Hematopoietic multipotent progenitor cell treated with erythropoietin and hydrocortisone succinate and interleukin-3 and kit ligand, for 17 days (in vitro differentiated cells): Measurements from ENCODE around the gene BMAL1.

Source experiments
- DNase-seq: peaks from one replicate; pipeline ENCODE4 v3.0.0-alpha.2; 2015; ENCODE audit warnings: low spot score

Gene BMAL1

DNA sequence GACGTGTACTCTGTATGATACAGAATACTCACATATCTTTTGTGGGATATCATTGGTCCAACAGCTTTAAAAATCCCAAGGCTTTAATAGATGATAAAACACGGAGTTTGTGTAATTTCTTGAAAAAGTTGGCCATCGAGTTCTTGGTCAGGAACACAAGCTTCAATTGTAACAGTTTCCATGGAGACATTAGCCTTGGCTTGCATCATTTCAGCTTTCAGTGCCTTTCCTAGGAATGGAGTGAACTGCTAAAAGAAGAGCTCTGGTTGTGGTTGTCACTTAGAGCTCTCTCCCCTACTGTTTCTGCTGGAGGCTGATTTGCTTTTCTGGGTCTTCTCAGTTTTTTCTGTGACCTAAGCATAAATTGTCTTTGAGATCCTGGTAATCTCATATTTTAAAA lies 14.2 kb downstream of the BMAL1 start:
- no peak for DNase-seq

- no peak for DNase-seq
These were observed 15.4 kb downstream of the BMAL1 start for GRCh38 chr11:13292970-13293369.

DNA sequence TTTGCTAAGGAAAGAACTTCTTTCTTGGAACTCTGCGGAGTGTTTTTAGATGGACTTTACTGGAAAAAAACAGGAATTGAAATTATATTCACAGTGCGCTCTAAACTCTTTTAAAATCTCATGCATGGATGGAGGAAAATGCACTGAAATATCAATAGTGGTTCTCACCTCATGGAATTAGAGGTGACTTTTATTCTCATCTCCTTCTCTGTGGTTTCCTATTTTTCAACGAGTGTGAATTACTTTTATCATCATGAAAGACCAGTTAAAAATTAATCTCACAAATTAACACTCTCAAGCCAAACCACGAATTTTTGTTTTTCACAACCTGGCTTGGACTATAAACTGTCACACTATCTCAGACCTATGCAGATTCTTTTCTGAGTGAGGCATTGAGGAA lies 16.6 kb downstream of the BMAL1 start:
- no peak for DNase-seq

DNA sequence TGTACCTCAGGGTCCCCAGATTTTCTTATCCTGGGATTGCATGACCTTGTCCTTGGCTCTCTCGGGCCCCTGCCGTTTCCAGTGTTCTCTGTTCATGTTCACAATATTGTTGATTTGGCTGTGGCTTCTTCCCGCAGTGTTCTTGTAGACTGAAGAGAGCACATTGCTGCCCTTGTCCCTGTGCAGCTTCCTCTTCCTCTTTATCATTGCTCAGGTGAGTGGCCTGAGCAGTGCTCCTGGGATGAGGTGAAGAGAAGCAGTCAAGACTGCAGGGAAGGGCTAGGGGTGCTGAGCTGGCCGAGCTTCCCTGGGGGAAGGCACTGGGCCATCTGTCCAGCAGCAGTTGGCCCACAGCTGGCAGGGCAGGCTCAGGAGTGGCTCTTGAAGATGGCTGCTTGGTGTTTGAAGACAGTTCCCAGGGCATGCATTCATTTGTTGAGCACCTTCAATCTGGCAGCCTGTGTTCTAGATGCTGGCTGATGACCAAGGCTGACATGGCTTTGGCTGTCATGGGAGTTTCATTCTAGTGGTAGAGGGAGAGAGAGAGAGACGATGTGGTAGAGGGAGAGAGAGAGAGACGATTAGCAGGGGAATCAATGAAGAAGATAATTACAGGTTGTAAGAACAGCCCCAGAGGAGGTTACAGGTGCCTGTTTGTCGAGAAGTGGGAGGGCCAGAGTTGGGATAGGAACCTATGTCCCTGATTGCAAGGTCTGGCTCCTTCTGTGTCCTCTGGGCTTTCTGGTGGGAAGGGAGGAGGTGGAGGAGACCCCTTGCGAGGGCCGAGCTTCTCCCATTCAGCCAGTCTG lies 17.4 kb downstream of the BMAL1 start:
- no peak for DNase-seq

GRCh38 chr11:13297308-13297916 lies 19.8 kb downstream of the BMAL1 start:
- DNase-seq = no peak

DNA sequence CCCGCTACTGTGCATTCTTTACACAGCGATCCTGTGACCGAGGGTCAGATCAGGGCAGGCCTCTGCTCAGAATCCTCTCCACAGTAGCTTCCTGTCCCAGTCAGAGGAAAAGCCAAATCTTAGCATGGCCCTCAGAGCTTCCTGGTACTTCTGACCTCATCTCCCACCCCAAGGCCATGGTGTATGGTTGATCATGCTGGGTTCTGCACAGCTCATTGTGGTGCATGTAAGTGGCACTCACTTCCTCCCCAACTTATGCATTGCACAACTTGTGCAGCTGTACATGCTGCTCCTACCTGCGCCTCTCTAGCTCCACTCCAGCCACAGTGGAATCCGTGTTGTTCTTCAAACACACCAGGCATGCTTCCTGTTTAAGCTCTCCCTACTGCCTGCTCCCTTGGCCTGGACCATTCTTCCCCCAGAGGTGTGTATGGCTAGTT lies 20.3 kb downstream of the BMAL1 start:
- no peak for DNase-seq

- no peak for DNase-seq
These were observed 21.2 kb downstream of the BMAL1 start for GRCh38 chr11:13298765-13299164.

DNA sequence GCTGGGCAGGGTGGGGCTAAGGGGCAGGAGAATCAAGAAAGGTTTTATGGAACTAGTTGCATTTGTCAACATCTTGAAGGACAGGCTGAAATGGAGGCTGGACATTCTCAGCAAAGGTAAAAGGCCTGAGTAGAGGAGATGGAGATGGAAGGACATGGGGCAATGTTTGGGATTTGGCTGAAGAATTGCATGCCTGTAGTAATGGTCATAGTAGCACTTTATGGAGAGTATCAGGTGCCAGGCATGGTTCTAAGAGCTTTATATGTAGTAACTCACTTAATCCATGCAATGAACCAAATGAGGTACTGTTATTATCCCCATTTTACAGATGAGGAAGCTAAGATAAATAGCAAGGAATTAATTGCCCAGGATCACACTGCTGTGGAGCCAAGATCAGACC lies 23.9 kb downstream of the BMAL1 start:
- DNase-seq = no peak

DNA sequence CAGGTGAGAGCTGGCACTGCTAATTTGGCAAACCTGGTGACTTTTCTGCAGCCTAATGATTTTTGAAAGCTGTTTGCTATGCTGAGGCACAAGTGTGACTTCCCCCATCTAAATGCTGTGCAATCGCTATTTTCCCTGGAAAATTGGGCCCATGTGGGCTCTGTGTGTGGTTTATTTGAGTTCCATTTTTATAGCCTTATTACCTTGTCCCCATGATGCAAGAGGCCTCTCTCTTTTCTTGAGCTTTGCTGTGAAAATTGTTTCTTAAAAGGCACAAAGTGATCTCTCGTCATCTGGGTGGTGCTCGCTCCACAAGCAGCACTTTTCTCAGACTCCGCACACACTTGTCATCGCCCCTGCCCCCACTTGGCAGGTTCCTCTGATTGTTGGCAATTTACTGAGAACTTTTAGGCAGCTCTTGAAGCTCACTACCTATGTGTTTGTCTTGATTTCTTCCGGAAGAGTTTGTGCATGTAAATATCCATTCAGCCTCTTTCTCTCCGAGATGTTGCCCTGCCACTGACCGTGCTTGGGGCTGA lies 24.9 kb downstream of the BMAL1 start:
- DNase-seq = no peak

GRCh38 chr11:13303668-13304649 lies 26.4 kb downstream of the BMAL1 start:
- DNase-seq = no peak

DNA sequence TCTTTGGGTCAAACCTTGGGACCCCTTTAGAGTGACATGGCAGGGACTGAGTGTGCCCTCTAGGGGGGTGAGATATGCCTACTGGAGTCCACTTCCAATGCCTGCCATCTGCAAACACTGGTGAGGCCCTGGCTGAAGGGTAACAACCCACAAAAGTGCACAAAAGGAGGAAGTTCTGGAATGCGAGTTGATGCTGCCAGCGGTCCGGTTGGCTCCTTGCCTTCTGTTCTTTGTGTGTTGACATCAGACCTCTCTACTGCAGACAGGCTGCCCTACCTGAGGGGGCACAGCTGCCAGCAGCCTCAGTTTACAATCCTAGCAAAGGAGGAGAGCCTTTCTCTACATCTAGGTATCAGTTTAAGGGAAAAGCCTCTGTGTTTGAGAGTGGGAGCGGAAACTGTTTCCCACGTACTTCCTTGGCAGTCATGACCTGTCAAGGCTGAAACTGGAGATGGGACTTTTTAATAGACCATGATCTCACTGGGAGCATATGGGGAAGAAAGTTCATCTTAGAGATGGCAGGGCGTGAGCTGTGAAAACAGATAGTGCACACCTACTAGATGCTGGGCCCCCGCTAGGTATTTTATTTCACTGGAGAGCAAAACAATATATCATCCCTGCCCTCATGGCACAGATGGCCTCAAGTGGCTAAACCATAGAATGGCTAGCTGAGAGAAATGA lies 27.2 kb downstream of the BMAL1 start:
- DNase-seq = no peak

- DNase-seq = no peak
These were observed 31.1 kb downstream of the BMAL1 start for GRCh38 chr11:13308704-13309103.

DNA sequence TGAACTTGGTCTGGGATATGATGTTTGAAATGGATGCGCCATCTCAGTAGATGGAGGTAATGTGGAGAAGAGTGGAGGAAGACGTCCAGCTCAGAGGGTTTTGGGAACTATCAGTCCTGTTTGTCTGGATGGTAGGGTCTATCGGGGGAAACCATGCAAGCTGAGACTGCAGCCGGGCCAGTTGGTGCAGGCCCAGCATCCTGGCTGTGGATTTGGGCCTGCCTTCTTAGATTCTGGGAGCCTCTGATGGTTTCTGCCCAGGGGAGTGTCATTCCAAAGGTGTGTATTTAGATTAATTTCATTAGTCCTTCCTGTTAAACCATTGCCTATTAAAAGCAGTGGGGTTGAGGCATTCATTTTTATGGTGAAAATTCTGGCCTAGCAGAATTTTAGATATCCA lies 31.6 kb downstream of the BMAL1 start:
- no peak for DNase-seq

GRCh38 chr11:13310443-13310842 lies 32.9 kb downstream of the BMAL1 start:
- DNase-seq = no peak

DNA sequence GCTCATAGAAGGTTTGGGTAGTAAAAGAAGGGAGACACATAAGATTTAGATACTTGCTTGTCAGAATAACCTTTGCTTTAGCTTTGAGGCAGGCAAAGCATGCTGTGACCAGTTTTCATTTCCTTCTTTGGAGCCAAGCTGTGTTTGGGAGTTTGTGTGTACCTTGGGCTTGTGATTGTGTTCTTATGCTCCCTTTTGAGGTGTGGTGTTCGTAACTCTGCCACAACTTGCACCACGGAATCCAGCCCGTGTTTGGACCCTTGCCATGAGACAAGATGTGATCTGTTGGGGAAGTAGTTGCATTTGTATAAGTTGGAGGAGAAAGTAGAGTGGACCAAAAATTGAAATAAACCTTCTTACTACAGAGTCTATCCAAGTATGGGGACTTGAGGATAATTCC lies 34.0 kb downstream of the BMAL1 start:
- no peak for DNase-seq

GRCh38 chr11:13313005-13313819 lies 35.6 kb downstream of the BMAL1 start:
- no peak for DNase-seq

- DNase-seq = no peak
These were observed 37.2 kb downstream of the BMAL1 start for GRCh38 chr11:13314676-13315394.

GRCh38 chr11:13315517-13316432 lies 38.2 kb downstream of the BMAL1 start:
- DNase-seq = no peak

- DNase-seq = no peak
These were observed 39.0 kb downstream of the BMAL1 start for GRCh38 chr11:13316528-13316961.
